CD4-positive, alpha-beta T cell treated with Interleukin-6 at 100 ng/mL for 8 hours (primary cell): ENCODE measurements around the gene SARM1.

ENCODE experiments used
- DNase-seq: peaks from one replicate; pipeline ENCODE4 v3.0.0-alpha.2; 2020; ENCODE audit warnings: mixed read lengths, low spot score

Gene SARM1

GRCh38 chr17:28395968-28396367 is 24.5 kb downstream of the SARM1 start:
- DNase-seq = no peak

DNA sequence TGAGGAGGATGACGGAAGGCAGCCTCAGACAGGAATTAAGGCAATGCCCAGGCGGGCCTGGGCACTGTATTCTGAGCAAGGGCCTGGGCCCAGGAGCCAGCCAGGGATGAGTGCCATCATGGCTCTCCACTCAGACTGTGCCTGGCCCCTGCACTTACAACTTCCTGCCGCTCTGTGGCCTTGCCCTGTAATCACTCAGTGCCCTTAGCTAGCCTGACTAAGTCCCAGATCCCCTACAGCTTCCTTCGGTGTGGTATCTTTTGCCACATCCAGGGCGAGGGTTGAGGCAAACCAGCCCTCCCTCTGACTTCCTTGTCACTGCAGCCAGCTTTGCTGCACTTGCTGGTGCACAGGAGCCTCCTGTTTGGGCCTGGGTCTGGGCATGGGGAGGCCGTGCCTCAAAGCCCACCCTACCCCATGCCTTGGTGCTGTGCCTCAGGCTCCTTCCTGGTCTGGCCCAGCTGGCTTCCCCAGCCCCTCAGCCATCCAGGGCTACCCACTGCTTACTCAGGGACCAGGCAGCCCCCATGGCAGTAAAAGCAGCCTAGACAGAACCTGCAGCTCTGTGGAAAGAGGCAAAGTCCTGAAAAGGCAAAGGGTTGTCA is 25.2 kb downstream of the SARM1 start:
- DNase-seq = no peak

GRCh38 chr17:28397275-28397674 is 25.8 kb downstream of the SARM1 start:
- DNase-seq = no peak

DNA sequence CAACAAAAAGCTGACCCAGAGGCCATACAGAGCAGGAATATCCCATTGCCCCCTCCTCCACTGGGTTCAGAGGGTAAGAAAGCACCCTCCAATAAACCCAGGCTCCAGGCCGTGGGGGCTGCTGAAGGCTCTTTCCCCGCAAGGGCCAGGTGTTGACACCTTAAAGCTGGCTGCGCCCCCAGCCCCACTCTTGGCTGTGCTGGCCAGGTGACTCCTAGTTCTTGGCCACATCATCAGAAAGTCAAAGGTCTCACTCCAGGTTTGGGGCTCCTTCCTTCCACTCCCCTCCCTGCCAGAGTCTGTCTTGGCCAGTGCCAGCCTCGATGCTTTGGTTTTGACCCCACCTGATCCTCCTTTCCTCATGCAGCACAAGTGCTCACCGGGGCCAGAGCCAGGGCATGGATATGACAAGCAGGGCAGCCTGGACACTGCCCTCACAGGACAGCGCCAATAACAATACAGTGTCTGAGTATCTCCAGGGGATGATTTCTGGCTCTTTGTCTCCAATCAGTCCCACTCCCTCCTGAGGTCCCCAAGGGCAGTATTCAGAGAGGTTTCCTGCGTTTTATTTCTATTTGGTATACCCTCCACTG is 26.3 kb downstream of the SARM1 start:
- no peak for DNase-seq

- no peak for DNase-seq
These were observed 26.9 kb downstream of the SARM1 start for GRCh38 chr17:28398280-28398981.

- no peak for DNase-seq
These were observed 28.3 kb downstream of the SARM1 start for GRCh38 chr17:28399808-28400207.

DNA sequence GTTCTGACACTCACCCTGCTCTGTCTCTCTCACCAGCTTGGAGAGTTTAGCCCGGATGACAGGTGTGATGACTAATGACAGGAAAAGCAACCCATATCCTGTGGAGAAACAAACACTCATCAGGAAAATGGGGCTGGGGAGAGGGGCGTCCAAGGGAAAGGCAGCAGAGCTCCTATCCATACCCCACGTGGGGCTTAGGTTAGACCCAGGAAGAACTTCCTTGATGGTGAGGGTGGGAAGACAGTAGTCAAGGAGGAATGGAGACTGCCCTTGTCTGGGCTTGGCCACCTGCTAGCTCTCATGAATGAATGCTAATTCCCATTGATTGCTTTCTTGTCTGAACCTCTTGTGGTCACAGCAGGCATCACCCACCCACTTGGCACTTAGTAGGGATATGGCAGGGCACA is 30.7 kb downstream of the SARM1 start:
- no peak for DNase-seq

- DNase-seq = no peak
These were observed 31.4 kb downstream of the SARM1 start for GRCh38 chr17:28402844-28403243.

DNA sequence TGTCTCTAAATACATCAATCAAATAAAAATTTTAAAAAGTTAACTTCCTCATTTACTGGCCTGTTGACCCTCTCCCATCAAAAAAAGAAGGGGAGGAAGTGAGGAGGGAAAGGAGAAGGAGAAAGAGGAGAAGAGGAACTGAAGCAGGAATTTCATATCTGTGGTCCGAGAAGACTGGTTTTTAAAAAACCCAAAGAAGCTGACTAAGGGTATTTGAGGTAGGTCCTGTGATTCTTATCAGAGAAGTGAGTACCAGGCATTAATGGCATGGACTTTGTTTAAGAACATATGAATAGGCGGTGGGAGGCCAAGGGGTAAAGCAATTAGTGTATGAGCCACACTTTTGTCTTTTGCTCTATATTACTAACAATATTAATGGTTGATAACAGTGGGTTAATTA is 32.5 kb downstream of the SARM1 start:
- no peak for DNase-seq

- no peak for DNase-seq
These were observed 32.9 kb downstream of the SARM1 start for GRCh38 chr17:28404461-28404811.

GRCh38 chr17:28404812-28405570 is 33.5 kb downstream of the SARM1 start:
- DNase-seq = no peak

- peak; percentile 11 for DNase-seq
These were observed 34.4 kb downstream of the SARM1 start, which contains the start of gene SLC46A1 for GRCh38 chr17:28405632-28406472. Gene SLC46A1 (minus strand): TSS chr17:28406212. CDS start chr17:28406114, 98 bp downstream.

GRCh38 chr17:28406473-28406814 is 35.0 kb downstream of the SARM1 start:
- no peak for DNase-seq

GRCh38 chr17:28407130-28407973 is 35.9 kb downstream of the SARM1 start:
- no peak for DNase-seq

DNA sequence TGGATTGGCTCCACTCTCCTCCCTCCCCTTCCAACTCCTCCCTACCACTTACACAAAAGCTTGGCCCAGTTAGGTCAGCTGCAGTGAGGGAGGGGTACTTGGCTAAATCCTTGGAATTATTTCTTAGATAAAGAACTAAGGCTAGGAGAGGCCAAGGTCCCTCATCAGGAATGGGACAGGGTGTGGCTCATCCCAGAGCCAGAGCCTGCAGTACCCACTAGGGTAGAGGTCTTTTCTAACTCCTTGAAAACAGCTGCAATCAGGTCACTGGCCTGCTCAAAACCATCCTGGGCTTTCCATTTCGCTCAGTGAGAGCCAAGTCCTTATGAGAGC is 36.4 kb downstream of the SARM1 start:
- no peak for DNase-seq

DNA sequence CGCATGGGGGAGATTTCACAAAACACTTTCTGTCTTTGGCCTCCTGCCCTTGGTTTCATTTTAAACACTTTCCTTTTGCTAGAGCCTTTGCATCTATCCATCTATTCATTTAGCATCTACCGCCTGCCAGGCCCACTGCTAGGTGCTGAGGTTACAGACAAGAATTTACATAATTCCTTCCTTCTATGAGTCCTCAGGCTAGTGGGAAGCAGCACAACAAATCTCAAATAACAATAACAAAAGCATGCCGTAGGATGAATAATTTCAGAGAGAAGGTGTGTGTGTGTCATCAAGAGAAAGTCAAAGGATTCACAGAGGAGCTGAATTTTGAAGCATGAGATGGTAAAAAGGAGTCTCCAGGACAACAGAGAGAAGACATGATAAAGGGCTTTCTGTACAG is 40.6 kb downstream of the SARM1 start:
- no peak for DNase-seq

- DNase-seq = no peak
These were observed 42.3 kb downstream of the SARM1 start for GRCh38 chr17:28413804-28414203.

DNA sequence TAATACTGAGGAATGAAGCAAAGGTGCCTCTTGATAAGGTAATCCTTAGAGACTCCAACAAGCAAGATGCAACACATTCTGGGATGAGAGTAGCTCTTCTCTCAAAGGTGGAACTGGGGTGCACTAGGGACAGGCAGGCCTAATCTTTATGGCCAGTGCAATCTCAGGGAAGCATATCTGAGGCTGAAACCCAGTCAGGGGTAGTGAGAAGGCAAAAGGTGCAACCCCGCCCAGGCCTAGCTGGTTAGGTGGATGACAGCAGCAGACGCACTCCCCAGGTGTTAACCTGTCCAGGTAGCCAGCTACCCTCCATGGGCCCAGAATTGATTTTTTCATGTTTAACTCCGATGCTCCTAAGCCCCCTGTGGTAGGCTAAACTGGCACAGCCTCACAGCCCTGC is 44.4 kb downstream of the SARM1 start:
- no peak for DNase-seq

GRCh38 chr17:28416703-28417311 is 45.3 kb downstream of the SARM1 start:
- DNase-seq = peak; percentile 61

DNA sequence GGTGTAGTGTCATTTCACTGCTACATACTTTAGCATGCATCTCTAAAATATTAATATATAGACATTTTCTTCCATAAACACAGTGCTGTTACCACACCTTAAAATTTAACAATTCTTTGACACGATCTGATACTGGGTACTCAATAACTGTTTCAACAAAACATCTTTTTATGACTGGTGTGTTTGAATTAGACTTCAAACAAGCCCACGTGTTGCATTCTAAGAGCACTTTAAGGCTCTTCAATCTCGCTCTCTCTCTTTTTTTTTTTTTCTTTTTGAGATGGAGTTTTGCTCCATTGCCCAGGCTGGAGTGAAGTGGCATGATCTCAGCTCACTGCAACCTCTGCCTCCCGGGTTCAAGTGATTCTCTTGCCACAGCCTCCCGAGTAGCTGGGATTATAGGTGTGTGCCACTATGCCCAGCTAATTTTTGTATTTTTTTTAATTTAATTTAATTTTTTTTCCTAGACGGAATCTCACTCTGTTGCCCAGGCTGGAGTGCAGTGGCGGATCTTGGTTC is 50.4 kb downstream of the SARM1 start:
- DNase-seq = no peak

- DNase-seq = no peak
These were observed 53.7 kb downstream of the SARM1 start for GRCh38 chr17:28425206-28425605.
